Activated CD4-positive, alpha-beta T cell treated with anti-CD3 and anti-CD28 coated beads, Interleukin-2, amount 50 U/mL, for 48 hours (primary cell): ENCODE results near the gene CCNY.
"Not testable (repeated sequence)": the region's sequence is repeated elsewhere in the genome, so short reads cannot be mapped to it uniquely, and the experiment has no call there.

Experiments
- DNase-seq, 2 experiments: peaks; one replicate each; pipeline ENCODE4 v3.0.0-alpha.2; 2020

CCNY gene

GRCh38 chr10:35412003-35412723 is 75.9 kb downstream of the CCNY start:
- no peak for DNase-seq

GRCh38 chr10:35412900-35413491 is 76.7 kb downstream of the CCNY start:
- no peak for DNase-seq

GRCh38 chr10:35413985-35414861 is 77.9 kb downstream of the CCNY start:
- DNase-seq = peak; percentile 12 to 26

- no peak for DNase-seq
Observed at GRCh38 chr10:35415505-35415904, 79.2 kb downstream of the CCNY start.

GRCh38 chr10:35416619-35417312 is 80.5 kb downstream of the CCNY start:
- no peak for DNase-seq

GRCh38 chr10:35417313-35417625 is 81.0 kb downstream of the CCNY start:
- no peak for DNase-seq

GRCh38 chr10:35417795-35418194 is 81.5 kb downstream of the CCNY start:
- DNase-seq = no peak

- not testable (repeated sequence) for DNase-seq
Observed at GRCh38 chr10:35418580-35418979, 82.3 kb downstream of the CCNY start.

GRCh38 chr10:35420044-35420443 is 83.7 kb downstream of the CCNY start:
- DNase-seq = no peak

GRCh38 chr10:35420827-35421552 is 84.7 kb downstream of the CCNY start:
- DNase-seq = no peak

- no peak for DNase-seq
Observed at GRCh38 chr10:35421553-35422178, 85.4 kb downstream of the CCNY start.

GRCh38 chr10:35422228-35422627 is 85.9 kb downstream of the CCNY start:
- DNase-seq = no peak

- DNase-seq = no peak
Observed at GRCh38 chr10:35423505-35424306, 87.4 kb downstream of the CCNY start.

GRCh38 chr10:35424680-35425285 is 88.5 kb downstream of the CCNY start:
- no peak for DNase-seq

- no peak for DNase-seq
Observed at GRCh38 chr10:35425595-35425994, 89.3 kb downstream of the CCNY start.

GRCh38 chr10:35426657-35427056 is 90.3 kb downstream of the CCNY start:
- no peak for DNase-seq

- DNase-seq = no peak
Observed at GRCh38 chr10:35427543-35427942, 91.2 kb downstream of the CCNY start.

GRCh38 chr10:35428521-35428920 is 92.2 kb downstream of the CCNY start:
- no peak for DNase-seq

- no peak for DNase-seq
Observed at GRCh38 chr10:35432781-35433338, 96.6 kb downstream of the CCNY start.

- no peak for DNase-seq
Observed at GRCh38 chr10:35433851-35434426, 97.6 kb downstream of the CCNY start.
